GM19324 (cell line): ENCODE data around the gene AGAP1.

Experiments used
- ATAC-seq: cut with Tn5 transposase; IDR thresholded peaks from one replicate; pipeline ENCODE4 v1.9.1; 2021; ENCODE audit warnings: mild to moderate bottlenecking, moderate library complexity; ENCODE audit not compliant: unreplicated experiment, low FRiP score

Gene AGAP1

DNA sequence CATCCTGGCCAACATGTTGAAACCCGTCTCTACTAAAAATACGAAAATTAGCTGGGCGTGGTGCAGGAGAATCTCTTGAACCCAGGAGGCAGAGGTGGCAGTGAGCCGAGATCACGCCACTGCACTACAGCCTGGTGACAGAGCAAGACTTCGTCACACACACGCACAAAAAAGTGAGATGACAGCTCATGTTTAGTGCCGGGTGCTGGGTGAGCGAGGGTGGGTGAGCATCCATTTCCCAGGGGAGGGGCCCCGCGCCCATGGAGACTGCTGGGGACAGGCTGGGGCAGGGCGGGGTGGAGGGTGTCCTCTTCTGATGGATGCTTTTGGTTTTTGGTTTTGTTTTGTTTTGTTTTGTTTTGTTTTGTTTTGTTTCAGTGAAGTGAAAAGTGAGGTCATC is 467.9 kb downstream of the AGAP1 start:
- no peak for ATAC-seq

GRCh38 chr2:235963853-235964577 is 470.2 kb downstream of the AGAP1 start:
- no peak for ATAC-seq

DNA sequence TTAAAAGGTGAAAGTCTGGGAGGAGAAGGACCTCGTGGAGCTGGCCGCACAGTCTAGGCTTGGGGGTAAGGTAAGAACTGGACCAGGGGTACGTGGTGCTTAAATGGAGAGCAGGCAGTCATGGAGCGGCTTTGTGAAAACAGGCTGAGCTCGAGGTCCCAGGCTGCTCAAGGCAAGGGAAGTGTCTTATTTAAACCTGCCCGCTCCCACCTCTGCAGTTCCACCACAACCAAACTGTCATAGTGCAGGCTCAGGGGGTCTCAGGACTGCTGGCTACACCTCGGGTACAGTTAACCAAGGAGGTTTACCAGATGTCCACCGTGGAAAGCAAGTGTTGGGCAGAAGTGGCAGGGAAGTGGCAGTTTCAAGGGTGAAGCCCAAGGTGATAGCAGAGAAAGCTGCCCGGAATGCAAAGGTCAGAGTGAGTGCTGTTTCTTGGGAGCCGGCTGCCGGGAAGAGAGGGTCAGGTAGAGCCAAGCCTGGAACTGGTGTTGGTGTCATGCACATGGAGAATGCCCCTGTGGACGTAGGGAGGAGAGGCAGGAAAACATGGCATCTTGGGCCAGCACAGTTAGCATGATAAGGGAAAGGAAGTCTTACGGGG is 471.0 kb downstream of the AGAP1 start:
- no peak for ATAC-seq

DNA sequence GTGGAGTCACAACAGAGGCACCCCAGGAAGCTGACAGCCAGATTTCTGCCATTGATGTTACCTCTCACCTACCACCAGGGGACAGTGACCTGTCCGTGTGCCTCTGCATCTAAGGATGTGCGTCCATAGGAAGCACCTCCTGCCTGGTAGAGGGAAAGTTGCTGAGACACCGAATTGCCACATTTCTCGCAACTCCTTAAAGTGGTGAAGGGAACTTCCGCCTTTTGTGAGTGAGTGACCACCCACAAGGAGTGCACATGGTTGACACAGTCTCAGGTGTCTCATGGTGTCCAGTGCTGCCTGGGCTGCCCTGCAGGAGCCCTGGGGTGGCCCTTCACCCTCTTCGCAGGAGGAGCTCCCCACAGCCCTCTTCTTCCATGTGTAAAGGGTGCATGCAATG is 472.6 kb downstream of the AGAP1 start:
- no peak for ATAC-seq

GRCh38 chr2:235966932-235967757 is 473.3 kb downstream of the AGAP1 start:
- ATAC-seq = no peak

GRCh38 chr2:235968155-235968554 is 474.3 kb downstream of the AGAP1 start:
- no peak for ATAC-seq

- ATAC-seq = no peak
Measured at GRCh38 chr2:235968616-235969324, 474.9 kb downstream of the AGAP1 start.

DNA sequence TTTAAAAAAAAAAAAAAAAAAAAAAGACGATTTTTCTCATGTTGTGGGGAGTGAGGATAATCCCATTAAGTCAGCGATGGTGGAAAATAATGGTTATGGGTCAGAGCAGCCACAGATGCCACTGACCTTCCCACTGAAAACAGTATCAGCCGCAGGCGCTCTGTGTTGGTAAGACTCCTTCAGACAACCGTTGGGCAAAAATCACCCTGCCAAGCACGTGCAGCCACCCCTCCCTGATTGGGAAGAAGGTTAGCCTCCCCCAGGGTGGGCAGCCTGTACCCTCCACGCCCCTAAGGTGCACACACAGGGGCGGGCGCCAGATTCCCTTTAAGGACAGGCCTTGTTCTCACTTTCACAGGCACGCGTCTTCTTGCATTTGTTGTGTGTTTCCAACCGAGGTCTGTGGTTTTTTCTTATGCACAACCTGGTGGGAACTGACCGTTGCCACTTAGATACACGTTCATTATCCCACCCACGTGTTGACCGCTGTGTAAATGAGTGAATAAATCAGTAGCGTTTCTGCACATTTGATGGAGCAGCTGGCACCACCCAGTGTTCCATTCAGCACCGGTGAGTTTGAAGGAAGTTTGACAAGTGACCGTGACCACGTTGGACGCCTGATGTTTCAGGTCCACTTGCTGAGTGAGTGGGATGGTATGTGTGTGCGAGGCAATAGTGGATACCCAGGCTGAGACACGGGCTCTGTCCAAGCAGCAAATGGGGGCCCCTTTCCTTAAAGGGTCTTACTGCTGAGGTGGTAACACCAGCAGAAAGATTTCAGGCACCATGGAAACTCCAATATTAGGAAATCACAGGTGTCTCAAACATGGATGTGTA is 476.6 kb downstream of the AGAP1 start:
- ATAC-seq = no peak

- ATAC-seq = no peak
Measured at GRCh38 chr2:235976516-235976915, 482.7 kb downstream of the AGAP1 start.

- ATAC-seq = no peak
Measured at GRCh38 chr2:235976956-235977355, 483.1 kb downstream of the AGAP1 start.

DNA sequence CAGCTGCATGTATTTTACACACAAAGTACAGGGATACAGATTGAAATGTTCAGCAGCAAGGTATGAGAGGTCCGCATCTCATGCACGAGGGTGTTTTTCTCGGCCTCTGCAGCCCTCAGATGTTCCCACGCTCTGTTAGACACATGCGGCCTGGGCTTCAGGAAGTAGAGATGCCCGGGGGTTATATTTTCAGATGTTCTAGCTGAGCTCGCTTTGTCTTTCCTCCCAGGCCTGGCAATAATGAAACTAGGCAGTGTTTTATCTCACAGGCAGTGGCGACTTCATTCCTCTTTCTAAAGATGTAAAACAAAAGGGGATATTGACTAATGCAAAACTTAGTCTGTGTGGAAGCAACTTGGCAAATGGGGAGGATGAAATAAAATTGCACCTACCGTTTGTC is 483.6 kb downstream of the AGAP1 start:
- ATAC-seq = no peak

DNA sequence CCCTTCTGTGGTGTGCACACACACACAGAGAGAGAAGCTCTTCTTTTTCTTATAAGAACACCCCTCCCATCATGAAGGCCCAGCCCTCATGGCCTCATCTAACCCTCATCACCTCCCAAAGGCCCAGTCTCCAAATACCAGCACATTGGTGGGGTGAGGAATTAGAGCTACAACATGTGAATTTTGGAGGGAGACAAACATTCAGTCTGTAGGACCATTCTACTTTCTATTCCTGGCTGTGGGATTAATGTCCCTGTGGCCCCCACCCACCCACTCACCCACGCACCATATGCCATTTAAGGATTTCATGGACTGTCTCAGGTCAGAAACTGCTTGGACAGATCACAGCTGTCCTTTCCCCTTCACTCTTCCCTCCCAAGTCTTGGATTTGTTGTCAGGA is 484.2 kb downstream of the AGAP1 start:
- ATAC-seq = no peak

- ATAC-seq = no peak
Measured at GRCh38 chr2:235979037-235979436, 485.2 kb downstream of the AGAP1 start.

DNA sequence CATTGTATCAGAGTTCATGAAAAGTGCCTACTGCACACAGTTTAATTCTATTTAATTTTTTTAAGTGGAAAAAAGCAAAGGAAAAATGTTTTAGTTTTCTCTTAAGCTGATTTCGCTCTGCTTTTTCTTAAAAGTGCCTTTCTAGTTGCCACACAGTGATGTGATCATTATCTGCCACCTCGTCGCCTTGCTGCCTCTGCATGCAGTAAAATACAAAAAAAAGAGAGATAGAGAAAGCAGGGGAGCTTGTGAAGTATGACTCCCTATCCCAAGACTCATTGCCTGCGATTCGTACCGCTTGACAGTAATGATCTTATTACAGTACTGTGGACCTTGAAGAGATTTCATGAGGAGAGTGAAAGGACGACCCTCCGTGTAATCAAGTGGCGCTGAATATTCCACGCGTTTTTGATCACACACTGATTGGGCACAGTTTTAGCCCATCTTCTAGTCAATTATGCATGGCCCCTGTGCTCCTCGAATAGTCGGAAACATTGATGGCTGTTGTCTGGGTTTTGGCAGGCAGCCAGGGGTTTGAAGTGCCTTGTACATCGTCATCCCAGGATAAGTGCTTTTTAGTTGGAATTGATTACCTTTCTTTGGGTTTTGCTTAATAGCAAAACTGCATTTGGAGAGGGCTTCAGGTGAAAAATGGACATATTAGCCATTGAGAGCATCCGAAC is 486.1 kb downstream of the AGAP1 start:
- no peak for ATAC-seq

GRCh38 chr2:235981631-235982030 is 487.8 kb downstream of the AGAP1 start:
- no peak for ATAC-seq

DNA sequence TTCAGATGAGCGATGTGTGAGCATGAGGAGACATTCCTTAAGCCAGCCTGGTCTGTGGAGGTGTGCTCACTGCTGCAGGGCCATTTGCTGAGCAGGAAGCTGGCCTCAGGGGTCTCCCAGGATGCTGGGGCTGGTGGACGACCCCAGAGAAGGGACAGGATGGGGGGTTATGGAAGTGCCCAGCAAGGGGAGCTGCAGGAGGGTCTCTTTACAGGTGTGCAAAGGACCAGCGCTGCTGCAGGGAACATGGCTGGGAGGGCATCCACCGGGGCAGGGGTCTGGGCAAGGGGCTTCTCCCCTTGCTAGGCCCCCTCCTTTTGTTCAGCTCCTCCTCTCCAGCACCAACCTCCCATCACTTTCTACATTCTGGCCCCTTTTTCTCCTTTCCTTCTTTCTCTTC is 489.2 kb downstream of the AGAP1 start:
- no peak for ATAC-seq

- no peak for ATAC-seq
Measured at GRCh38 chr2:235984552-235984951, 490.7 kb downstream of the AGAP1 start.

DNA sequence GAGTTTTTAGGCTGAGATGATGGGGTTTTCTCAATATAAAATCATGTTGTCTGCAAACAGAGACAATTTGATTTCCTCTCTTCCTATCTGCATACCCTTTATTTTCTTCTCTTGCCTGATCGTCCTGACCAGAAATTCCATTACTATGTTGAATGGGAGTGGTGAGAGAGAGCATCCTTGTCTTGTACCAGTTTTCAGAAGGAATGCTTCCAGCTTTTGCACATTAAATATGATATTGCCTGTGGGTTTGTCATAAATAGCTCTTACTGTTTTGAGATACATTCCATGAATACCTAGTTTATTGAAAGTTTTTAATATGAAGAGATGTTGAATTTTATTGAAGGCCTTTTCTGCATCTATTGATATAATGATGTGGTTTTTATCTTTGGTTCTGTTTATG is 492.5 kb downstream of the AGAP1 start:
- ATAC-seq = no peak

GRCh38 chr2:235988271-235989015 is 494.6 kb downstream of the AGAP1 start:
- no peak for ATAC-seq
